HCT116 (cell line): Measurements from ENCODE around the gene TUT4. TPM values are rescaled to one million over a fixed set of nuclear protein-coding genes. Genes with fewer than 3 reads are reported as not detected.

ENCODE experiments used
- ATAC-seq: fragments of 200-7000 bp; cut with Tn5 transposase; 2 replicates; pipeline ENCODE4 v1.9.1; 2020; ENCODE audit warnings: mild to moderate bottlenecking, moderate library complexity
- BruUV-seq: library from RNA; stranded (reverse); fragments of 400-500 nt; replicated peaks from 2 replicates; lab custom pipeline; 2021; lab: Mats Ljungman, UMichigan
- CTCF ChIA-PET: fragments of 300-600 bp; sonication (Branson Sonifier 250); formaldehyde crosslinking; loops from one replicate; lab custom pipeline; 2021; ENCODE audit warnings: antibody characterized with exemption; lab: Charles Lee
- POLR2A ChIA-PET: fragments of 300-600, 350-600 bp; sonication (Branson Sonifier 250); formaldehyde crosslinking; loops from one replicate; lab custom pipeline; 2021; ENCODE audit warnings: antibody characterized with exemption; lab: Charles Lee
- RAD21 ChIA-PET, 2 experiments: fragments of 300-600 bp; sonication (Branson Sonifier 250); formaldehyde crosslinking; loops; one replicate each; lab custom pipeline; 2023; ENCODE audit warnings: low total read pairs in 2 of 2; ENCODE audit not compliant: uncharacterized antibody in 2 of 2, unreplicated experiment in 2 of 2, low non-redundant PET in 1 of 2; lab: Charles Lee
- DNase-seq: peaks from one replicate; pipeline ENCODE4 v3.0.0-alpha.2; 2010; ENCODE audit warnings: low read depth, low spot score
- H2AFZ ChIP-seq: fragments of 200-600 bp; shearing (Covaris generic), sonication (generic); 2 replicates; pipeline ENCODE4 v1.6.1; 2017; ENCODE audit warnings: low read depth, mixed run types, mixed read lengths, antibody characterized with exemption, low read length; ENCODE audit not compliant: poor library complexity, severe bottlenecking
- H3K27ac ChIP-seq: 2 replicates; pipeline ENCODE4 v1.5.1; 2012; ENCODE audit warnings: low read depth, low read length
- H3K27me3 ChIP-seq: fragments of 200-600 bp; sonication (generic); 2 replicates; pipeline ENCODE4 v1.6.1; 2016; ENCODE audit warnings: mixed run types, low read length, mixed read lengths; ENCODE audit not compliant: insufficient read depth
- H3K36me3 ChIP-seq, 2 experiments: fragments of 200-500 bp in 1 of 2; fragments of 200-600 bp in 1 of 2; sonication (Bioruptor generic) in 1 of 2; sonication (generic) in 1 of 2; 2 replicates each; pipeline versions ENCODE4 v1.5.1 to v1.6.1; 2014 to 2016; ENCODE audit warnings: low read length in 2 of 2, inconsistent platforms in 1 of 2, mixed read lengths in 1 of 2, mixed run types in 1 of 2; ENCODE audit not compliant: insufficient read depth in 2 of 2, control insufficient read depth in 1 of 2
- H3K4me1 ChIP-seq, 2 experiments: fragments of 200-600 bp in 1 of 2; sonication (generic) in 1 of 2; 2 replicates each; pipeline versions ENCODE4 v1.5.1 to v1.6.1; 2012 to 2017; ENCODE audit warnings: low read length in 2 of 2, inconsistent platforms in 1 of 2, mild to moderate bottlenecking in 1 of 2, mixed read lengths in 1 of 2, mixed run types in 1 of 2, moderate library complexity in 1 of 2; ENCODE audit not compliant: insufficient read depth in 2 of 2, control insufficient read depth in 1 of 2
- H3K4me2 ChIP-seq: fragments of 200-600 bp; sonication (generic); 2 replicates; pipeline ENCODE4 v1.6.1; 2017; ENCODE audit warnings: mixed run types, low read length, mixed read lengths
- H3K4me3 ChIP-seq, 2 experiments: fragments of 200-600 bp in 1 of 2; sonication (generic) in 1 of 2; replicated peaks in 1 of 2; 2 replicates each; pipeline ENCODE4 v1.5.1; 2011 to 2016; ENCODE audit warnings: low read length in 2 of 2, control low read depth in 1 of 2, low read depth in 1 of 2, mild to moderate bottlenecking in 1 of 2, mixed read lengths in 1 of 2, mixed run types in 1 of 2
- H3K79me2 ChIP-seq: fragments of 200-600 bp; sonication (generic); 2 replicates; pipeline ENCODE4 v1.6.1; 2017; ENCODE audit warnings: mild to moderate bottlenecking, mixed run types, low read length, moderate library complexity, mixed read lengths; ENCODE audit not compliant: insufficient read depth
- H3K9ac ChIP-seq: fragments of 200-600 bp; sonication (generic); 2 replicates; pipeline ENCODE4 v1.6.1; 2016; ENCODE audit warnings: low read length, mixed read lengths
- H3K9me2 ChIP-seq: fragments of 200-600 bp; sonication (generic), shearing (Covaris generic); 2 replicates; pipeline ENCODE4 v1.6.1; 2017; ENCODE audit warnings: mixed run types, mild to moderate bottlenecking, moderate library complexity; ENCODE audit not compliant: insufficient read depth
- H3K9me3 ChIP-seq, 2 experiments: fragments of 200-500 bp in 1 of 2; fragments of 200-600 bp in 1 of 2; sonication (Bioruptor generic) in 1 of 2; sonication (generic) in 1 of 2; 2 replicates each; pipeline ENCODE4 v1.6.1; 2014 to 2017; ENCODE audit warnings: low read length in 2 of 2, mixed read lengths in 2 of 2, inconsistent platforms in 1 of 2, low read depth in 1 of 2, mild to moderate bottlenecking in 1 of 2, mixed run types in 1 of 2, moderate library complexity in 1 of 2; ENCODE audit not compliant: control insufficient read depth in 1 of 2, insufficient read depth in 1 of 2
- H4K20me1 ChIP-seq: fragments of 200-600 bp; sonication (generic), shearing (Covaris generic); 2 replicates; pipeline ENCODE4 v1.6.1; 2017; ENCODE audit warnings: mixed run types, mild to moderate bottlenecking, moderate library complexity; ENCODE audit not compliant: insufficient read depth
- ATF3 ChIP-seq: IDR thresholded peaks from 2 replicates; pipeline ENCODE4 v1.6.1; 2012
- CBX3 ChIP-seq: IDR thresholded peaks from 2 replicates; pipeline ENCODE4 v1.6.1; 2012; ENCODE audit warnings: low read depth
- CEBPB ChIP-seq: IDR thresholded peaks from 2 replicates; pipeline ENCODE4 v1.6.1; 2012; ENCODE audit warnings: low read depth
- CTCF ChIP-seq, 3 experiments: fragments of 200-600 bp in 1 of 3; sonication (generic) in 1 of 3; IDR thresholded peaks in 2 of 3; conservative IDR thresholded peaks in 1 of 3; 2 replicates each; pipeline ENCODE4 v1.5.1; 2012 to 2017; ENCODE audit warnings: low read depth in 2 of 3, low read length in 2 of 3, antibody characterized with exemption in 1 of 3, borderline replicate concordance in 1 of 3, control low read depth in 1 of 3, mild to moderate bottlenecking in 1 of 3, mixed read lengths in 1 of 3, mixed run types in 1 of 3, moderate library complexity in 1 of 3; ENCODE audit not compliant: insufficient read depth in 1 of 3
- EGR1 ChIP-seq: IDR thresholded peaks from 2 replicates; pipeline ENCODE4 v1.6.1; 2012; ENCODE audit warnings: low read depth
- ELF1 ChIP-seq: IDR thresholded peaks from 2 replicates; pipeline ENCODE4 v1.6.1; 2012; ENCODE audit warnings: low read depth, borderline replicate concordance
- EZH2 ChIP-seq: fragments of 200-600 bp; sonication (generic); IDR thresholded peaks from 2 replicates; pipeline ENCODE4 v1.6.1; 2017; ENCODE audit warnings: antibody characterized with exemption, mixed run types
- EZH2phosphoT487 ChIP-seq: fragments of 200-600 bp; IDR thresholded peaks from 2 replicates; pipeline ENCODE4 v1.6.1; 2018; ENCODE audit warnings: antibody characterized with exemption, borderline replicate concordance
- FOSL1 ChIP-seq: IDR thresholded peaks from 2 replicates; pipeline ENCODE4 v1.6.1; 2012; ENCODE audit warnings: low read depth
- JUND ChIP-seq: IDR thresholded peaks from 2 replicates; pipeline ENCODE4 v1.6.1; 2012
- MAX ChIP-seq: IDR thresholded peaks from 2 replicates; pipeline ENCODE4 v1.6.1; 2012
- POLR2A ChIP-seq: IDR thresholded peaks from 2 replicates; pipeline ENCODE4 v1.7.0; 2011; ENCODE audit warnings: borderline replicate concordance; ENCODE audit not compliant: insufficient read depth, insufficient read length; ENCODE audit errors: extremely low read depth
- POLR2AphosphoS5 ChIP-seq: IDR thresholded peaks from 2 replicates; pipeline ENCODE4 v1.6.1; 2011; ENCODE audit warnings: mild to moderate bottlenecking, low read depth, low read length, moderate library complexity
- RAD21 ChIP-seq: IDR thresholded peaks from 2 replicates; pipeline ENCODE4 v1.6.1; 2012; ENCODE audit warnings: low read depth, mild to moderate bottlenecking
- SIN3A ChIP-seq: IDR thresholded peaks from 2 replicates; pipeline ENCODE4 v1.6.1; 2012; ENCODE audit warnings: low read depth
- SP1 ChIP-seq: IDR thresholded peaks from 2 replicates; pipeline ENCODE4 v1.6.1; 2012; ENCODE audit warnings: low read depth
- SRF ChIP-seq: IDR thresholded peaks from 2 replicates; pipeline ENCODE4 v1.6.1; 2012; ENCODE audit warnings: low read depth
- TCF7L2 ChIP-seq: IDR thresholded peaks from 2 replicates; pipeline ENCODE4 v1.7.0; 2011; ENCODE audit warnings: borderline replicate concordance, inconsistent platforms; ENCODE audit not compliant: insufficient read depth, insufficient read length; ENCODE audit errors: extremely low read depth
- YY1 ChIP-seq: IDR thresholded peaks from 2 replicates; pipeline ENCODE4 v1.6.1; 2011; ENCODE audit warnings: low read length, low read depth, moderate library complexity, mild to moderate bottlenecking; ENCODE audit not compliant: insufficient replicate concordance; ENCODE audit errors: extremely low read depth
- ZFX ChIP-seq: fragments of 450-650 bp; IDR thresholded peaks from 2 replicates; pipeline ENCODE4 v1.6.1; 2017
- ZNF274 ChIP-seq: fragments of 200-500 bp; sonication (Bioruptor generic); IDR thresholded peaks from 2 replicates; pipeline ENCODE4 v1.6.1; 2014; ENCODE audit warnings: mild to moderate bottlenecking, low read depth, low read length, inconsistent platforms
- intact Hi-C: fragments of 100-400 bp; cut with micrococcal nuclease; formaldehyde crosslinking; loops from 2 replicates; pipeline ENCODE4 v1.10.0; 2022
- total RNA-seq: library from RNA; stranded (reverse); gene quantifications from one replicate; pipeline ENCODE4 v1.2.1, GENCODE V29; 2021; ENCODE audit not compliant: unreplicated experiment
- TF ChIP-seq, protein P1 (sequence below): IDR thresholded peaks from 2 replicates; pipeline ENCODE4 v1.6.1; 2012; ENCODE audit warnings: low read depth

The TUT4 gene
- total RNA-seq, 1 experiment from 2014 or later, result 50.0 TPM

- Histone ChIP-seq H3K27ac (peak within 1 kb of the TSS; percentile 93), H4K20me1 (no peaks in the 10 kb centered on the region), H3K36me3 (peaks cover 7 to 42% of the 10 kb centered on the region in 2 experiments), H3K9me2 (no peaks in the 10 kb centered on the region), H3K9me3 (no peaks in the 10 kb centered on the region), H3K79me2 (peaks cover 86% of the 10 kb centered on the region), H3K4me1 (peaks cover 2 to 14% of the 10 kb centered on the region in 2 experiments; a peak in 2 of 4 replicates), H3K4me3 (peak within 1 kb of the TSS; percentile 99), H3K27me3 (no peaks in the 10 kb centered on the region), H2AFZ (no peak within 1 kb of the TSS), H3K4me2 (peak within 1 kb of the TSS; percentile 77), H3K9ac (peak within 1 kb of the TSS; percentile 98)
- ChIA-PET CTCF (interaction anchor here (1.1 to 2.3 kb wide), 3 partner anchors 261 to 282 kb away, joined by 3 to 7 read pairs (median 3); no protein-coding TSS in a partner anchor), RAD21 (no interaction called here), POLR2A (interaction anchor here (0.7 to 1.3 kb wide), 5 partner anchors 9 to 498 kb away, joined by 3 to 9 read pairs (median 4); partner anchors contain the start of gene ZYG11B)
- ATAC-seq (peak; percentile 87), DNase-seq (peak; percentile 95)
- BruUV-seq, result TSS peak; percentile 77
- intact Hi-C loops, result loop anchor here (2.0 kb wide), 1 partner anchor 282 kb away; no protein-coding TSS in a partner anchor
- TF ChIP-seq, protein P1, sequence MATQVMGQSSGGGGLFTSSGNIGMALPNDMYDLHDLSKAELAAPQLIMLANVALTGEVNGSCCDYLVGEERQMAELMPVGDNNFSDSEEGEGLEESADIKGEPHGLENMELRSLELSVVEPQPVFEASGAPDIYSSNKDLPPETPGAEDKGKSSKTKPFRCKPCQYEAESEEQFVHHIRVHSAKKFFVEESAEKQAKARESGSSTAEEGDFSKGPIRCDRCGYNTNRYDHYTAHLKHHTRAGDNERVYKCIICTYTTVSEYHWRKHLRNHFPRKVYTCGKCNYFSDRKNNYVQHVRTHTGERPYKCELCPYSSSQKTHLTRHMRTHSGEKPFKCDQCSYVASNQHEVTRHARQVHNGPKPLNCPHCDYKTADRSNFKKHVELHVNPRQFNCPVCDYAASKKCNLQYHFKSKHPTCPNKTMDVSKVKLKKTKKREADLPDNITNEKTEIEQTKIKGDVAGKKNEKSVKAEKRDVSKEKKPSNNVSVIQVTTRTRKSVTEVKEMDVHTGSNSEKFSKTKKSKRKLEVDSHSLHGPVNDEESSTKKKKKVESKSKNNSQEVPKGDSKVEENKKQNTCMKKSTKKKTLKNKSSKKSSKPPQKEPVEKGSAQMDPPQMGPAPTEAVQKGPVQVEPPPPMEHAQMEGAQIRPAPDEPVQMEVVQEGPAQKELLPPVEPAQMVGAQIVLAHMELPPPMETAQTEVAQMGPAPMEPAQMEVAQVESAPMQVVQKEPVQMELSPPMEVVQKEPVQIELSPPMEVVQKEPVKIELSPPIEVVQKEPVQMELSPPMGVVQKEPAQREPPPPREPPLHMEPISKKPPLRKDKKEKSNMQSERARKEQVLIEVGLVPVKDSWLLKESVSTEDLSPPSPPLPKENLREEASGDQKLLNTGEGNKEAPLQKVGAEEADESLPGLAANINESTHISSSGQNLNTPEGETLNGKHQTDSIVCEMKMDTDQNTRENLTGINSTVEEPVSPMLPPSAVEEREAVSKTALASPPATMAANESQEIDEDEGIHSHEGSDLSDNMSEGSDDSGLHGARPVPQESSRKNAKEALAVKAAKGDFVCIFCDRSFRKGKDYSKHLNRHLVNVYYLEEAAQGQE, result no peak
- TF ChIP-seq ZFX (no peak), POLR2A (peak; percentile 95), JUND (no peak), TCF7L2 (no peak), FOSL1 (no peak), EZH2phosphoT487 (no peak), EGR1 (peak; percentile 79), YY1 (peak; percentile 96), MAX (peak; percentile 74), EZH2 (no peak), SP1 (peak; percentile 87), ATF3 (no peak), ZNF274 (no peak), CEBPB (peak; percentile 99), SRF (peak; percentile 61; the same call in 1 of the 2 replicates), POLR2AphosphoS5 (peak; percentile 96), RAD21 (no peak), CTCF (IDR thresholded peaks at IDR 0.05 in 2 of 3, conservative IDR thresholded peaks at IDR 0.05 in 1 of 3; ENCODE audit: borderline replicate concordance in 1 of 3, insufficient read depth in 1 of 3, low read depth in 2 of 3, low read length in 2 of 3) (peak; percentile 51 to 62 (median 54); a peak in 5 of 6 replicates), CBX3 (peak; percentile 62), ELF1 (no peak; the same call in 1 of the 2 replicates), SIN3A (peak; percentile 95)
These were observed 148.5 kb downstream of the TUT4 start, which contains the start of the genes ORC1 and PRPF38A for GRCh38 chr1:52404116-52404974. Gene ORC1 (minus strand): TSS chr1:52404423. CDS start chr1:52402223, 2,200 bp downstream. Gene PRPF38A (plus strand): TSS chr1:52404602. CDS start chr1:52404750, 148 bp downstream.
